Measurements from ENCODE around the gene C11orf98. TPM values are rescaled to one million over a fixed set of nuclear protein-coding genes. Genes with fewer than 3 reads are reported as not detected.

Gene C11orf98
- total and polyA plus RNA-seq, 2 donors (not counting 1 experiment from before 2014, with no cell fraction given) = 41.5 to 48.1 TPM

GRCh38 chr11:62656796-62657429, 8.1 kb downstream of the C11orf98 start:
- no peak overlapping the region for H3K4me3 Mint-ChIP-seq
- ATAC-seq (ENCODE audit: low read depth) = no peak
- H3K27me3 ChIP-seq (replicated peaks in 1 of 4; ENCODE audit: control extremely low read depth in 1 of 4, control insufficient read depth in 3 of 4, insufficient read depth in 4 of 4, low read length in 3 of 4) = no peaks in the 10 kb centered on the region
- H3K4me3 ChIP-seq (ENCODE audit: control extremely low read depth in 1 of 5, extremely low read depth in 1 of 5, insufficient read depth in 1 of 5, low read depth in 2 of 5, low read length in 4 of 5) = no peak overlapping the region
- H3K27ac Mint-ChIP-seq = no peak overlapping the region
- H3K9me3 ChIP-seq (ENCODE audit: control extremely low read depth in 1 of 3, control insufficient read depth in 2 of 3, insufficient read depth in 1 of 3, low read length in 2 of 3) = no peaks in the 10 kb centered on the region
- intact Hi-C loops (cut with micrococcal nuclease) = no loop called here
- no peak overlapping the region for H3K27ac ChIP-seq (ENCODE audit: low read length in 2 of 2)
- no peaks in the 10 kb centered on the region for H4K20me1 ChIP-seq (ENCODE audit: control insufficient read depth, insufficient read depth, low read length, poor library complexity, severe bottlenecking)
- CTCF ChIA-PET = interaction anchor here (0.5 to 1.1 kb wide), 4 partner anchors 65 to 229 kb away, joined by 3 to 4 read pairs (median 3); partner anchors contain the start of gene TUT1
- peaks cover 16% of the 10 kb centered on the region for H3K4me1 Mint-ChIP-seq
- H3K4me1 ChIP-seq (ENCODE audit: control insufficient read depth in 2 of 2, insufficient read depth in 2 of 2, low read length in 2 of 2) = peaks cover 11 to 14% of the 10 kb centered on the region in 2 donors
- no peak overlapping the region for H3K9ac ChIP-seq (ENCODE audit: low read length)
- peaks cover 0 to 2% of the 10 kb centered on the region in 2 experiments for H3K36me3 ChIP-seq (replicated peaks in 1 of 2; ENCODE audit: control extremely low read depth in 1 of 2, control insufficient read depth in 1 of 2, extremely low read depth in 1 of 2, insufficient read depth in 2 of 2, low read length in 1 of 2)
- no peak overlapping the region for H2AFZ ChIP-seq (ENCODE audit: insufficient read depth, low read depth, low read length, poor library complexity, severe bottlenecking)
- no peaks in the 10 kb centered on the region for H3K27me3 Mint-ChIP-seq
- no peaks in the 10 kb centered on the region for H3K9me3 Mint-ChIP-seq (ENCODE audit: insufficient read depth)
- no peak overlapping the region for H3K4me2 ChIP-seq (replicated peaks; ENCODE audit: low read depth, low read length, poor library complexity, severe bottlenecking)
- POLR2A ChIA-PET = interaction anchor here (0.5 to 1.4 kb wide), 4 partner anchors 9 to 134 kb away, joined by 3 to 6 read pairs (median 4); partner anchors contain the start of genes C11orf98 and CSKMT
- H3K79me2 ChIP-seq (ENCODE audit: control insufficient read depth, insufficient read depth, low read length) = peaks cover 15% of the 10 kb centered on the region
- TF ChIP-seq EZH2 (IDR thresholded peaks at IDR 0.05; ENCODE audit: borderline replicate concordance, insufficient read depth, low read depth, low read length, poor library complexity, severe bottlenecking) (no peak), CTCF (IDR thresholded peaks at IDR 0.05) (no peak)
- WGBS (ENCODE audit: insufficient coverage) = 80% methylated on average over 1 of the region's 5 CpGs
- DNase-seq = no peak

- H3K27ac Mint-ChIP-seq = peak overlapping the region; percentile 76
- H3K27me3 ChIP-seq (replicated peaks in 1 of 4; ENCODE audit: control extremely low read depth in 1 of 4, control insufficient read depth in 3 of 4, insufficient read depth in 4 of 4, low read length in 3 of 4) = no peaks in the 10 kb centered on the region
- peak overlapping the region; percentile 70 for H3K4me3 Mint-ChIP-seq
- H3K27ac ChIP-seq (ENCODE audit: low read length in 2 of 2) = no peak overlapping the region
- H3K4me2 ChIP-seq (replicated peaks; ENCODE audit: low read depth, low read length, poor library complexity, severe bottlenecking) = no peak overlapping the region
- H2AFZ ChIP-seq (ENCODE audit: insufficient read depth, low read depth, low read length, poor library complexity, severe bottlenecking) = peak overlapping the region; percentile 65
- no peak for TF ChIP-seq EZH2 (IDR thresholded peaks at IDR 0.05; ENCODE audit: borderline replicate concordance, insufficient read depth, low read depth, low read length, poor library complexity, severe bottlenecking)
- TF ChIP-seq CTCF (IDR thresholded peaks at IDR 0.05) = no peak
- no peaks in the 10 kb centered on the region for H3K9me3 ChIP-seq (ENCODE audit: control extremely low read depth in 1 of 3, control insufficient read depth in 2 of 3, insufficient read depth in 1 of 3, low read length in 2 of 3)
- peaks cover 0 to 6% of the 10 kb centered on the region in 2 experiments for H3K36me3 ChIP-seq (replicated peaks in 1 of 2; ENCODE audit: control extremely low read depth in 1 of 2, control insufficient read depth in 1 of 2, extremely low read depth in 1 of 2, insufficient read depth in 2 of 2, low read length in 1 of 2)
- no peak overlapping the region for H3K9ac ChIP-seq (ENCODE audit: low read length)
- H3K79me2 ChIP-seq (ENCODE audit: control insufficient read depth, insufficient read depth, low read length) = peaks cover 22% of the 10 kb centered on the region
- DNase-seq (no peak), ATAC-seq (ENCODE audit: low read depth) (no peak)
- H3K4me3 ChIP-seq (ENCODE audit: control extremely low read depth in 1 of 5, extremely low read depth in 1 of 5, insufficient read depth in 1 of 5, low read depth in 2 of 5, low read length in 4 of 5) = no peak overlapping the region
- H4K20me1 ChIP-seq (ENCODE audit: control insufficient read depth, insufficient read depth, low read length, poor library complexity, severe bottlenecking) = no peaks in the 10 kb centered on the region
- H3K4me1 Mint-ChIP-seq = peaks cover 22% of the 10 kb centered on the region
- no peaks in the 10 kb centered on the region for H3K9me3 Mint-ChIP-seq (ENCODE audit: insufficient read depth)
- H3K4me1 ChIP-seq (ENCODE audit: control insufficient read depth in 2 of 2, insufficient read depth in 2 of 2, low read length in 2 of 2) = peaks cover 14 to 18% of the 10 kb centered on the region in 2 donors
- WGBS (ENCODE audit: insufficient coverage) = 82% methylated on average over 5 of the region's 11 CpGs
- ChIA-PET POLR2A (interaction anchor here (0.6 to 4.6 kb wide), 4 partner anchors 10 to 1323 kb away, joined by 3 to 62 read pairs (median 6); partner anchors contain the start of genes C11orf98 and CSKMT), CTCF (interaction anchor here (0.7 to 2.5 kb wide), 3 partner anchors 11 to 55 kb away, joined by 3 to 13 read pairs (median 4); partner anchors contain the start of genes C11orf98 and CSKMT)
- H3K27me3 Mint-ChIP-seq = no peaks in the 10 kb centered on the region
- intact Hi-C loops (cut with micrococcal nuclease) = no loop called here
Observed at GRCh38 chr11:62654297-62654696, 10.7 kb downstream of the C11orf98 start.
